ENCODE results near the gene NTSR1.

- TF ChIP-seq CTCF (IDR thresholded peaks at IDR 0.05) (no peak), POLR2A (IDR thresholded peaks at IDR 0.05) (no peak), EP300 (IDR thresholded peaks at IDR 0.05) (no peak)
Measured at GRCh38 chr20:62753626-62754025, 45.0 kb downstream of the NTSR1 start.

All from ovary (tissue), 3 donors.